AG04449 (cell line): ENCODE data around the gene SLC4A7.
"Not testable (repeated sequence)": the region's sequence is repeated elsewhere in the genome, so short reads cannot be mapped to it uniquely, and the experiment has no call there.

Experiments used
- CTCF ChIA-PET: fragments of 350-600 bp; formaldehyde crosslinking; extraction: SDS; loops from one replicate; lab custom pipeline; 2021; ENCODE audit warnings: antibody characterized with exemption; lab: Yijun Ruan, JAX
- POLR2A ChIA-PET: fragments of 400-600, 350-600 bp; formaldehyde crosslinking; extraction: SDS; loops from one replicate; lab custom pipeline; 2020; ENCODE audit warnings: antibody characterized with exemption, inconsistent platforms; lab: Yijun Ruan, JAX
- DNase-seq: peaks from one replicate; pipeline ENCODE4 v3.0.0-alpha.2; 2010; ENCODE audit warnings: low read depth, low spot score
- H3K4me3 ChIP-seq: 2 replicates; pipeline ENCODE4 v1.5.1; 2011; ENCODE audit warnings: low read depth, mild to moderate bottlenecking, control low read depth, low read length
- CTCF ChIP-seq: IDR thresholded peaks from one replicate; pipeline ENCODE4 v1.5.1; 2011; ENCODE audit warnings: mild to moderate bottlenecking, moderate library complexity, low read length, control low read depth, inconsistent platforms; ENCODE audit not compliant: insufficient read depth; ENCODE audit errors: missing control alignments

Gene SLC4A7

GRCh38 chr3:27429909-27430308 lies 54.3 kb downstream of the SLC4A7 start:
- no peak for DNase-seq
- POLR2A ChIA-PET = no interaction called here
- CTCF ChIA-PET = interaction anchor here (2.0 kb wide), 1 partner anchor 118 kb away, joined by 6 read pairs; no protein-coding TSS in a partner anchor
- H3K4me3 ChIP-seq = no peak overlapping the region
- TF ChIP-seq CTCF = no peak

- no peak for TF ChIP-seq CTCF
- ChIA-PET POLR2A (interaction anchor here (0.7 kb wide), 1 partner anchor 56 kb away, joined by 3 read pairs; the partner anchor contains the start of gene SLC4A7), CTCF (interaction anchor here (0.9 to 1.8 kb wide), 7 partner anchors 25 to 294 kb away, joined by 3 to 5 read pairs (median 4); no protein-coding TSS in a partner anchor)
- no peak overlapping the region for H3K4me3 ChIP-seq
- DNase-seq = no peak
Measured at GRCh38 chr3:27428446-27428845, 55.7 kb downstream of the SLC4A7 start.

- DNase-seq = no peak
- TF ChIP-seq CTCF = no peak
- POLR2A ChIA-PET = no interaction called here
- no peak overlapping the region for H3K4me3 ChIP-seq
- CTCF ChIA-PET = interaction anchor here (1.5 kb wide), 1 partner anchor 285 kb away, joined by 5 read pairs; no protein-coding TSS in a partner anchor
Measured at GRCh38 chr3:27426926-27427325, 57.3 kb downstream of the SLC4A7 start.

GRCh38 chr3:27425896-27426565 lies 58.2 kb downstream of the SLC4A7 start:
- POLR2A ChIA-PET = no interaction called here
- no peak overlapping the region for H3K4me3 ChIP-seq
- no peak for TF ChIP-seq CTCF
- DNase-seq = no peak
- CTCF ChIA-PET = interaction anchor here (0.6 kb wide), 1 partner anchor 47 kb away, joined by 4 read pairs; no protein-coding TSS in a partner anchor

- CTCF ChIA-PET, POLR2A ChIA-PET: not testable (repeated sequence)
Measured at GRCh38 chr3:27424812-27425521, 59.2 kb downstream of the SLC4A7 start.

GRCh38 chr3:27423463-27423862 lies 60.7 kb downstream of the SLC4A7 start:
- TF ChIP-seq CTCF = no peak
- ChIA-PET CTCF (no interaction called here), POLR2A (no interaction called here)
- DNase-seq = peak; percentile 40
- no peak overlapping the region for H3K4me3 ChIP-seq

More at GRCh38 chr3:27424812-27425521, 59.2 kb downstream of the SLC4A7 start:
- not testable (repeated sequence) for H3K4me3 ChIP-seq, DNase-seq
